HAP-1 (cell line): ENCODE measurements around the gene IMPDH2.

Experiments
- DNase-seq, 2 experiments: peaks; one replicate each; pipeline ENCODE4 v3.0.0-alpha.2; 2016 to 2020; ENCODE audit warnings: low spot score in 2 of 2
- H3K27me3 ChIP-seq: fragments of 250-450 bp; sonication (Bioruptor Pico); 2 replicates; pipeline ENCODE4 v1.5.1; 2020; ENCODE audit warnings: low read depth, mild to moderate bottlenecking, moderate library complexity
- H3K36me3 ChIP-seq: fragments of 250-450 bp; sonication (Bioruptor Pico); replicated peaks from 2 replicates; pipeline ENCODE4 v1.5.1; 2020; ENCODE audit warnings: mild to moderate bottlenecking
- H3K4me1 ChIP-seq: fragments of 250-450 bp; sonication (Bioruptor Pico); 2 replicates; pipeline ENCODE4 v1.5.1; 2020; ENCODE audit warnings: mild to moderate bottlenecking
- H3K4me3 ChIP-seq: fragments of 250-450 bp; sonication (Bioruptor Pico); 2 replicates; pipeline ENCODE4 v1.5.1; 2020; ENCODE audit warnings: mild to moderate bottlenecking, moderate library complexity
- H3K9me3 ChIP-seq: fragments of 250-450 bp; sonication (Bioruptor Pico); 2 replicates; pipeline ENCODE4 v1.5.1; 2020; ENCODE audit warnings: mild to moderate bottlenecking, moderate library complexity
- in situ Hi-C: fragments of 300-500 bp; cut with MboI; formaldehyde crosslinking; loops from 3 replicates; pipeline ENCODE4 v1.14.3; 2020; ENCODE audit warnings: low sequenced_read_pairs, inconsistent platforms, mixed read lengths

Gene IMPDH2

GRCh38 chr3:48990636-48991469 is 38.3 kb downstream of the IMPDH2 start:
- H3K36me3 ChIP-seq = peaks cover 11% of the 10 kb centered on the region
- in situ Hi-C loops = no loop called here
- H3K9me3 ChIP-seq = no peaks in the 10 kb centered on the region
- H3K4me3 ChIP-seq = peak overlapping the region; percentile 60
- H3K27me3 ChIP-seq = no peaks in the 10 kb centered on the region
- peak; percentile 40 to 69 for DNase-seq
- H3K4me1 ChIP-seq = peaks cover 10% of the 10 kb centered on the region

DNA sequence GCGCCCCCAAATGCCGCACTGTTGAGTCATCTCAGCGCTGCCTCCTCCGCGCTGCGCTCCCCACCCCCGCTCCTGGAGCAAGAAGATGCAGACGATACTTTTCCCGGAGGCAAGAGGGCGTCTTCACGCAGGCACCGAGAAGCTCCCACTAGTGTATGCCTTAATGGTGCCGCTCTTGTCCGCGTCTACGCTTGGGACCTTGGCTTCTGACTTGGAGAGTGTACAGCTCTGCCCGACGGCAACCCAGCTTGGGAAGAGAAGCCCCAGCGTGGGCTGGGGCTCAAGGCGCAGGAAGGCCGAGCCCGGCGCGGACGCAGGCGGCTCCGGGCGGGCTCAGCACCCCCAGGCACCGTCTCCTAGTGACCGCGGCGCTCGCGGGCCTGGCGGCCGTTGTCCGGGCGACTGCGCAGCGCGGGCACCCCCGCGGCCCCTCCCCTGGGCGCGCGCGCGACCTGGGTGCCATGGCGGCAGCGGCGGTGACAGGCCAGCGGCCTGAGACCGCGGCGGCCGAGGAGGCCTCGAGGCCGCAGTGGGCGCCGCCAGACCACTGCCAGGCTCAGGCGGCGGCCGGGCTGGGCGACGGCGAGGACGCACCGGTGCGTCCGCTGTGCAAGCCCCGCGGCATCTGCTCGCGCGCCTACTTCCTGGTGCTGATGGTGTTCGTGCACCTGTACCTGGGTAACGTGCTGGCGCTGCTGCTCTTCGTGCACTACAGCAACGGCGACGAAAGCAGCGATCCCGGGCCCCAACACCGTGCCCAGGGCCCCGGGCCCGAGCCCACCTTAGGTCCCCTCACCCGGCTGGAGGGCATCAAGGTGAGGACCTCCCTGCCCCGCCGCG is 39.2 kb downstream of the IMPDH2 start, which contains the start of gene P4HTM:
Gene P4HTM (plus strand): TSS at position 446 of the 840 bp plus-strand sequence. CDS start 16 bp downstream, at position 462.
- Histone ChIP-seq H3K36me3 (peaks cover 16% of the 10 kb centered on the region), H3K27me3 (no peaks in the 10 kb centered on the region), H3K4me3 (peak within 1 kb of the TSS; percentile 60), H3K9me3 (no peaks in the 10 kb centered on the region), H3K4me1 (peaks cover 10% of the 10 kb centered on the region)
- in situ Hi-C loops = loop anchor here (10.0 kb wide), 1 partner anchor 455 kb away; no protein-coding TSS in a partner anchor
- peak; percentile 67 to 87 for DNase-seq

DNA sequence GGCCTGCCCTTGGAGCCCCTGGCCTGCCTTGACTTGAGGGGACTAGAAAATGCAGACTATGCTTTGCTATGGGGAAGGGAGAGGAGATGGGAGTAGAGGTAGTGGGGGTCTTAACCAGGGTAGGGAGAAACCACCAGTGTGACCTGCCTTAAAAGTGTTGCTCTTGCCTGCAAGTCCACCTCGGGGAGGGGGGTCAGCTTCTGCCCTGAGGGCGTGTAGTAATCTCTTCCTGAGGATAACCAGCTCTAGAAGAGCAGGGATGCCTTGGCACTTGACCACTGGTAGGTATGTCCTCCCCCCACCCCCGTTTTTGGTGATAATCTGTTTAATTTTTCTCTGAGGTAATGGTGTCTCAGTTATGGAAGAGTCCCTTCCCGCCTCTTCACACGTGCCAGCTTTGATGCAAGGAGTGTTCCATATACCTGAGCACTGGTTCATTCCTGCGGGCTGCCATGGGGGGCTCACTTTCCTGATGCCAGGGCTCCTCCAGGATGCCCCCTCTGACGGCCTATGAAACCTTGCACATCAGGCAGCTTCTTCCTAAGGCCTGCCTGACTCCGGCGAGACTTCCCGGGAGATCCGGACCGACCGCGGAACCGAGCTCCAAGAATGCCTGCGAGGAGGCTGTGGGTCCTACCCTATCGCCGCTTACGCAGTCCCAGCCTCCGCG is 39.9 kb downstream of the IMPDH2 start:
- peaks cover 10% of the 10 kb centered on the region for H3K4me1 ChIP-seq

DNA sequence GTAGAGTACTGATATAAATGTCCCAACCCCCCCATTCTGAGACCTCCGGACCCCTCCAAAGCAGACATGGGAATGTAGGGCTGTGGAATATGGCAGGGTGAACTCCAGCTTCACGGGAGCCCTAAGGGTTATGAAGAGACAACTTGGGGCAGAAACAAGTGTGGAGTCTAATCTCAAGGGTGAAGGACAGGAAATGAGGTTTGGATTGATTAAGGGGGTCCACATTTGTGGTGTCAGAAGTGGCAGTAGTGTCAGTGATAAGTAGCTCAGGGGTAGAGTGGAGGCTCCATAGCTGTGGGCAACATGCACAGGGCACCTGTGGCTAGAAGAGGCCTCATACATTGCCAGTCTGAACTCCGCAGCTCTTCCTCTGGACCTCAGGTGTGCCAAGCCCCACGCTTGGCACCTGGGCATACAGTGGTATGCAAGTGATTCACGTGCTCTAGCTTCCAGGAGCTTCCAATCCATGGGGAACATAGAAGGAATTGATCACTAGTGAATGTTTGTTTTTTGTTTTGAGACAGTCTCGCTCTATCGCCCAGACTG is 43.3 kb downstream of the IMPDH2 start:
- DNase-seq = no peak
- peaks cover 48% of the 10 kb centered on the region for H3K36me3 ChIP-seq
- no peak overlapping the region for H3K4me3 ChIP-seq
- in situ Hi-C loops = loop anchor here (10.0 kb wide), 1 partner anchor 459 kb away; no protein-coding TSS in a partner anchor
- H3K9me3 ChIP-seq = no peaks in the 10 kb centered on the region
- no peaks in the 10 kb centered on the region for H3K27me3 ChIP-seq
- peaks cover 6% of the 10 kb centered on the region for H3K4me1 ChIP-seq

More for the DNA sequence above, 39.9 kb downstream of the IMPDH2 start:
- Histone ChIP-seq H3K27me3 (no peaks in the 10 kb centered on the region), H3K9me3 (no peaks in the 10 kb centered on the region), H3K36me3 (peaks cover 22% of the 10 kb centered on the region), H3K4me3 (peak overlapping the region; percentile 60)
- peak in 1 of 2 experiments; percentile 53 for DNase-seq
- in situ Hi-C loops = loop anchor here (10.0 kb wide), 1 partner anchor 456 kb away; no protein-coding TSS in a partner anchor

DNA sequence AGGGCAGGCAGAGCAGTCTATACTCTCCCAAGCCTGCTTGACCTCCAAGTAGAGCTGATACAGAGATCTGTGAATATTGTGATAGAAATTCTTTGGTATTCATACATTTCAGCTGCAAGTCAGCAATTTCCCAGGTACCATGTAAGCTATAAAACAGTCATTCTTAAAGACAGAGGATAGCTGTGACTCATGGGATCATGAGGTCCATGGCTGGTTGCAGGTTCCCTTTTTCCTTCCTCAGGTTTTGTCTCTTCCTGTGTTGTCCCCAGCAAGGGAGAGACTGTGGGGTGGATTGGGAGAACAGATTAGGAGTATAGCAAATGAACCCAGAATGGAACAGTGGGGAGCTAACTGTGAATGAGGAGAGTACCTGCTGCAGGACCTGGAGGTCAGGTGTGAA is 44.5 kb downstream of the IMPDH2 start:
- H3K9me3 ChIP-seq = no peaks in the 10 kb centered on the region
- peaks cover 57% of the 10 kb centered on the region for H3K36me3 ChIP-seq
- H3K4me1 ChIP-seq = peaks cover 6% of the 10 kb centered on the region
- H3K4me3 ChIP-seq = no peak overlapping the region
- in situ Hi-C loops = loop anchor here (10.0 kb wide), 1 partner anchor 460 kb away; no protein-coding TSS in a partner anchor
- no peaks in the 10 kb centered on the region for H3K27me3 ChIP-seq
- no peak for DNase-seq

GRCh38 chr3:48983096-48983495 is 46.1 kb downstream of the IMPDH2 start:
- Histone ChIP-seq H3K4me1 (no peaks in the 10 kb centered on the region), H3K9me3 (no peaks in the 10 kb centered on the region), H3K4me3 (no peak overlapping the region), H3K36me3 (peaks cover 69% of the 10 kb centered on the region), H3K27me3 (no peaks in the 10 kb centered on the region)
- in situ Hi-C loops = loop anchor here (10.0 kb wide), 1 partner anchor 462 kb away; no protein-coding TSS in a partner anchor
- DNase-seq = no peak

DNA sequence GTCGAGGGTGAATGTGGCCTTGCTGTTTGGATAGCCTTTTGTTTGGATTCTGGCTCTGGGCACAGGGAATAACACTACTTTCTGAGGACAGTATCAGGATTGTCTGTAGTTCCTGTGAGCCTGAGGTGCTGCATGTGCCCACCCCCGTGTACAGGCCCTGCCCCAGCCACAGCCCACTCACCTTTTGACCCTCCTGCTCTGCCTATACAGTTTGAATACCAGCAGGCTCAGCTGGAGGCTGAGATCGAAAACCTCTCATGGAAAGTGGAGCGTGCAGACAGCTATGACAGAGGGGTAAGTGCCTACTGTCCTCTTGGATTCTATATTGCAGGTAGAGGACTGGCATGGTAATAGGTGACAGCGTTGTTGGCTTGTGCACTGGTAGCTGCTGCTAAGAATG is 46.5 kb downstream of the IMPDH2 start:
- Histone ChIP-seq H3K4me1 (no peaks in the 10 kb centered on the region), H3K4me3 (no peak overlapping the region), H3K9me3 (no peaks in the 10 kb centered on the region), H3K36me3 (peaks cover 73% of the 10 kb centered on the region), H3K27me3 (no peaks in the 10 kb centered on the region)
- in situ Hi-C loops = loop anchor here (10.0 kb wide), 1 partner anchor 462 kb away; no protein-coding TSS in a partner anchor
- DNase-seq = no peak

- no peaks in the 10 kb centered on the region for H3K9me3 ChIP-seq
- DNase-seq = no peak
- no peaks in the 10 kb centered on the region for H3K27me3 ChIP-seq
- no peak overlapping the region for H3K4me3 ChIP-seq
- H3K4me1 ChIP-seq = no peaks in the 10 kb centered on the region
- in situ Hi-C loops = loop anchor here (10.0 kb wide), 1 partner anchor 463 kb away; no protein-coding TSS in a partner anchor
- H3K36me3 ChIP-seq = peaks cover 80% of the 10 kb centered on the region
Observed at GRCh38 chr3:48982016-48982415, 47.2 kb downstream of the IMPDH2 start.

- no peaks in the 10 kb centered on the region for H3K27me3 ChIP-seq
- DNase-seq = no peak
- no peak overlapping the region for H3K4me3 ChIP-seq
- in situ Hi-C loops = loop anchor here (10.0 kb wide), 1 partner anchor 465 kb away; no protein-coding TSS in a partner anchor
- H3K9me3 ChIP-seq = no peaks in the 10 kb centered on the region
- peaks cover 85% of the 10 kb centered on the region for H3K36me3 ChIP-seq
- H3K4me1 ChIP-seq = no peaks in the 10 kb centered on the region
Observed at GRCh38 chr3:48980295-48980694, 48.9 kb downstream of the IMPDH2 start.

GRCh38 chr3:48979451-48979850 is 49.7 kb downstream of the IMPDH2 start:
- no peak for DNase-seq
- no peaks in the 10 kb centered on the region for H3K4me1 ChIP-seq
- peaks cover 86% of the 10 kb centered on the region for H3K36me3 ChIP-seq
- no peaks in the 10 kb centered on the region for H3K27me3 ChIP-seq
- in situ Hi-C loops = no loop called here
- no peak overlapping the region for H3K4me3 ChIP-seq
- no peaks in the 10 kb centered on the region for H3K9me3 ChIP-seq
